GM06990 (cell line): ENCODE results near the gene COX10.

Source experiments
- DNase-seq: peaks from one replicate; pipeline ENCODE4 v3.0.0-alpha.2; 2011; ENCODE audit not compliant: insufficient read length; ENCODE audit errors: extremely low read depth
- H3K27me3 ChIP-seq: replicated peaks from 2 replicates; pipeline ENCODE4 v1.6.0; 2011; ENCODE audit warnings: low read length; ENCODE audit not compliant: control insufficient read depth, insufficient read depth
- H3K36me3 ChIP-seq: 2 replicates; pipeline ENCODE4 v1.5.1; 2011; ENCODE audit warnings: low read length; ENCODE audit not compliant: control insufficient read depth, insufficient read depth
- H3K4me3 ChIP-seq: replicated peaks from 2 replicates; pipeline ENCODE4 v1.5.1; 2011; ENCODE audit warnings: low read depth, mild to moderate bottlenecking, control low read depth, low read length
- TF ChIP-seq, protein P1 (sequence below): IDR thresholded peaks from 2 replicates; pipeline ENCODE4 v1.5.1; 2011; ENCODE audit warnings: low read length, control low read depth, mild to moderate bottlenecking, inconsistent platforms; ENCODE audit not compliant: insufficient read depth, poor library complexity, severe bottlenecking

The COX10 gene

DNA sequence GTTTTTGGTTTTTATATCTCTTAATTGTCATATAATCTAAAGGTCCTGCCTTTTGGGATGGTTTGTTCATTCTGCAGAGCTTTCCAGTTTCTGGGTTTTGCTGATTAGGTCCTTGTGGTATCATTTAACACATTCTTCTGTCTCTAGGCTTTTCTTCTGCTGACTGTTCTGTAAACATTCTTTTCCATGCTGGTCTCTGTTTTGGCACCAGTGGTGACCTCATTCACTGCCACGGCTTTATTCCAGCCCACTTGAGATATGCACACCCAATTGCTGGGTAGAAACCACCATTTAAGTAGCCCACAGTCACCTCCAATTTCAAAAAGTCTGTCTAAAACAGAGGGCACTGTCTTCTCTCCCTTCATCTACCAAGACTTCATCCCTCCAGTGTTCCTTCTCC lies 31.1 kb upstream of the COX10 start:
- TF ChIP-seq, protein P1, sequence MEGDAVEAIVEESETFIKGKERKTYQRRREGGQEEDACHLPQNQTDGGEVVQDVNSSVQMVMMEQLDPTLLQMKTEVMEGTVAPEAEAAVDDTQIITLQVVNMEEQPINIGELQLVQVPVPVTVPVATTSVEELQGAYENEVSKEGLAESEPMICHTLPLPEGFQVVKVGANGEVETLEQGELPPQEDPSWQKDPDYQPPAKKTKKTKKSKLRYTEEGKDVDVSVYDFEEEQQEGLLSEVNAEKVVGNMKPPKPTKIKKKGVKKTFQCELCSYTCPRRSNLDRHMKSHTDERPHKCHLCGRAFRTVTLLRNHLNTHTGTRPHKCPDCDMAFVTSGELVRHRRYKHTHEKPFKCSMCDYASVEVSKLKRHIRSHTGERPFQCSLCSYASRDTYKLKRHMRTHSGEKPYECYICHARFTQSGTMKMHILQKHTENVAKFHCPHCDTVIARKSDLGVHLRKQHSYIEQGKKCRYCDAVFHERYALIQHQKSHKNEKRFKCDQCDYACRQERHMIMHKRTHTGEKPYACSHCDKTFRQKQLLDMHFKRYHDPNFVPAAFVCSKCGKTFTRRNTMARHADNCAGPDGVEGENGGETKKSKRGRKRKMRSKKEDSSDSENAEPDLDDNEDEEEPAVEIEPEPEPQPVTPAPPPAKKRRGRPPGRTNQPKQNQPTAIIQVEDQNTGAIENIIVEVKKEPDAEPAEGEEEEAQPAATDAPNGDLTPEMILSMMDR, result no peak
- DNase-seq, result no peak
- H3K4me3 ChIP-seq, result no peak overlapping the region
- peaks cover 8% of the 10 kb centered on the region for H3K36me3 ChIP-seq
- no peaks in the 10 kb centered on the region for H3K27me3 ChIP-seq

DNA sequence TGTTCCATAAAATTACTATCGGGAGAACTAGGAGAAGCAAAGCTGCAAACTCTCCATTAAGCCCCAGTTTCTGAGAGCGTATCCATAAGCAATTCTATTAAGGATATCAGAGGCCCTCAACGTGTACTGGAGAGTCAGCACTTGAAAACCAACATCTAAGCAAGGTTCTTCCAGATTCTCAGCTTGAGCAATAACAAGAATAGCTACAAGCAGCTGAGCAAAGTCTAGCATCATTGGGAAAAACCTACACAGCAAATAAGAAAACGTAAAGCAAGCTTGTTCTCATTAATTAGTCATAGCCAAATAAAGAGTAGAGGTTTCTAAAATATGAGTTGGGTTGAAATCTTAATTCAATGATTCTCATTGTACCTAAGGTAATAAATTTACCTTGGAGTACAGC lies 26.9 kb upstream of the COX10 start:
- no peaks in the 10 kb centered on the region for H3K36me3 ChIP-seq
- peak; percentile 15 for DNase-seq
- H3K27me3 ChIP-seq, result no peaks in the 10 kb centered on the region
- no peak overlapping the region for H3K4me3 ChIP-seq
- TF ChIP-seq, protein P1, result no peak

DNA sequence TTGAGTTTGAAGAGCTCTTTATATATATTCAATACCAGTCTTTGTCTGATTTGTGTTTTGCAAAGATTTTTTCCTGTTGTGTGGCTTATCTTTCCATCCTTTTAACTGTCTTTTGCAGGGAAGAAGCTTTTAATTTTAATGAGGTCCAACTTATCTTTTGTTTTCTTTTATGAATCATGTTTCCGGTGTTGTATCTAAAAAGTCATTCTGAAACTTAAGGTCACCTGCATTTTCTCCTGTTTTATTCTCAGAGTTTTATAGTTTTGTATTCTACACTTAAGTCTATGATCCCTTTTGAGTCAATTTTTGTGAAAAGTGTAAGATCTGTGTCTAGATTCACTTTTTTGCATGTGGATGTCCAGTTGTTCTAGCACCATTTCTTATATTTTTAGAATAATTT lies 24.6 kb upstream of the COX10 start:
- DNase-seq, result peak; percentile 14
- TF ChIP-seq, protein P1, result no peak
- Histone ChIP-seq H3K4me3 (no peak overlapping the region), H3K27me3 (no peaks in the 10 kb centered on the region), H3K36me3 (no peaks in the 10 kb centered on the region)

DNA sequence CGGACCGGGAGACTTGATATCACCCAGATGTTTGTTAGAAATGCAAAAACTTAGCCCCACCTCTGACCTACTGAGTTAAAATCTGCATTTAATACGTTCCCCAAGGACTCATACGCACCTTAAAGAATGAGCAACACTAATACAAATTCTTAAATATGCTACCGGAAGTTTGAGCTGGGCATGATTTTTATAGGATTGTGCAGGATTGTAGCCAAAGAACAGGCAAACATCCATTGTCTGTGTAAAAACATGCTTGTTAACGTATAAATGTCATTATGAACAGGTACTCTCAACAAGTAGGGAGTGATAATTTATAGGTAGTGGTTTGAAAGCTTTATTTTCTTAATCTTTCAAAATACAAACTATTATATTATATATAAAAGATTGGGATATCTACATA lies 22.3 kb upstream of the COX10 start:
- H3K36me3 ChIP-seq, result peaks cover 2% of the 10 kb centered on the region
- no peak overlapping the region for H3K4me3 ChIP-seq
- no peaks in the 10 kb centered on the region for H3K27me3 ChIP-seq
- DNase-seq, result no peak
- TF ChIP-seq, protein P1, result no peak

DNA sequence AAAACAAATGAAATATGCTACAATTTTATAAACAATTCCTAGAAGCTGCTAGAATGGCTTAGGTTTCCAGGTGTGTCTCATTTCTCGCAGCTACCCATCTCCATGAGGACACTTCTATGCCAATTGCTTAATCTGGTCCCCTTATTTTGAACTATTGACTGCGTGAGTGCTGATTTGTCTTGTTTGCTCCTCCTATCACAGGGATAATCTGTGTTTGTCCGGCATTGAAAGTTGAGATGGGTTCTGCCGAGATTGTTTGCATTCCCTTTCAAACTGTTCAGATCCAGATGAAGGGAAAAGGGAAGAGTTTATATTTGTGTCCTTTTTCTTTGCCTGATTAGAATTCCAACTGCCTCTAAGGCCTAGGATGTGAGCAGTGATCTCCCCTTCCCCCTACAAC lies 21.7 kb upstream of the COX10 start:
- no peak for DNase-seq
- H3K36me3 ChIP-seq, result peaks cover 2% of the 10 kb centered on the region
- TF ChIP-seq, protein P1, result no peak
- H3K27me3 ChIP-seq, result no peaks in the 10 kb centered on the region
- no peak overlapping the region for H3K4me3 ChIP-seq

DNA sequence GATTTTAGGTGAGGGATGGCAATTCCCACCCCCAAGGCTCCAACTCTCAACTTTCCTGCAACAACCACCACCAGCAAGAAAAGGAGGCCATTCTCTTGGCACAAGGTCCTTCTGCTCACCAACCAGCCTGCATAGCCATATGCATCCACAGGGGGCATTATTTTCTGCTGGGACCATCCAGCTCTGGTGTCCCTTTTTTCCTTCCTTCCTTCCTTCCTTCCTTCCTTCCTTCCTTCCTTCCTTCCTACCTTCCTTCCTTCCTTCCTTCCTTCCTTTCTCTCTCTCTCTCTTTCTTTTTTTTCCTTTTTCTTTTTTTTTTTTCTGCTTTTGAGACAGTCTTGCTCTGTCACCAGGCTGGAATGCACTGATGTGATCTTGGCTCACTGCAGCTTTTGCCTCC lies 21.1 kb upstream of the COX10 start:
- no peak for DNase-seq
- no peaks in the 10 kb centered on the region for H3K27me3 ChIP-seq
- no peak overlapping the region for H3K4me3 ChIP-seq
- H3K36me3 ChIP-seq, result peaks cover 2% of the 10 kb centered on the region
- TF ChIP-seq, protein P1, result peak; percentile 33
